GM23338 (cell line): ENCODE results near the gene TMEM62.

Source experiments
- CREB1 ChIP-seq: fragments of 250-450 bp; sonication (Bioruptor Pico); IDR thresholded peaks from 2 replicates; pipeline ENCODE4 v1.5.0; 2020; ENCODE audit warnings: low read depth, mild to moderate bottlenecking, moderate library complexity
- EZH2 ChIP-seq: fragments of 200-600 bp; sonication (generic); IDR thresholded peaks from one replicate; pipeline ENCODE4 v1.8.0; 2017; ENCODE audit warnings: antibody characterized with exemption, mild to moderate bottlenecking, low read depth; ENCODE audit not compliant: unreplicated experiment
- EZH2phosphoT487 ChIP-seq: fragments of 200-600 bp; sonication (generic); IDR thresholded peaks from one replicate; pipeline ENCODE4 v1.8.1; 2018; ENCODE audit warnings: antibody characterized with exemption; ENCODE audit not compliant: unreplicated experiment
- JUNB ChIP-seq: IDR thresholded peaks from one replicate; pipeline ENCODE4 v1.6.1; 2016; ENCODE audit warnings: antibody characterized with exemption; ENCODE audit not compliant: unreplicated experiment
- POLR2AphosphoS5 ChIP-seq: IDR thresholded peaks from 2 replicates; pipeline ENCODE4 v1.6.1; 2016; ENCODE audit warnings: antibody characterized with exemption, low read depth
- ZNF114 ChIP-seq: fragments of 250-450 bp; sonication (Bioruptor Pico); IDR thresholded peaks from 2 replicates; pipeline ENCODE4 v1.5.0; 2020; ENCODE audit warnings: mild to moderate bottlenecking, moderate library complexity
- TF ChIP-seq, protein P1 (sequence below), 2 experiments: fragments of 200-600 bp in 1 of 2; sonication (generic) in 1 of 2; conservative IDR thresholded peaks; 2 replicates each; pipeline versions ENCODE4 v1.5.1 to v1.6.1; 2016 to 2017; ENCODE audit warnings: antibody characterized with exemption in 2 of 2, low read depth in 2 of 2, mild to moderate bottlenecking in 2 of 2, moderate library complexity in 1 of 2
- TF ChIP-seq, protein P2 (sequence below): IDR thresholded peaks from one replicate; pipeline ENCODE4 v1.6.1; 2018; ENCODE audit warnings: antibody characterized with exemption; ENCODE audit not compliant: unreplicated experiment
- TF ChIP-seq, protein P3 (sequence below): IDR thresholded peaks from 2 replicates; pipeline ENCODE4 v1.6.1; 2016; ENCODE audit warnings: antibody characterized with exemption

DNA sequence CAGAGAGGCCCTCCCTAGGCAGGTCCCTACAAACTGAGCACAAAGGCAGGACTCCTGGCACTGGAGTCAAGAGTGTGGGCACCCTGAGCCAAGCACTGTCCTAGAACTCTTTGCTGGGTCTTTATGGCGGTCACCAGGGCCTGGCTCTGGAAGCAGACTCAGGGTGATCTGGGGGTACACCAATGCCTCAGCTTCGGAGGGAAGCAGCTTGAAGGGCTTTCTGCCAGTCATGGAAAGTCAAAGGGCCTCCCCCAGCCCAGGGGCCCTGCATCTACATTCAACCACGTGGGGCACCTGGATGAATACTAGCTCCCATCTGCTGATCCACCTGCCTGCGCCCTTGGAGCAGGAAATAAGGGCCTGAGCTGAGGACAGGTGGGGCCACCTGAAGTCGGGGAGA lies 80.1 kb downstream of the TMEM62 start:
- TF ChIP-seq, protein P1, sequence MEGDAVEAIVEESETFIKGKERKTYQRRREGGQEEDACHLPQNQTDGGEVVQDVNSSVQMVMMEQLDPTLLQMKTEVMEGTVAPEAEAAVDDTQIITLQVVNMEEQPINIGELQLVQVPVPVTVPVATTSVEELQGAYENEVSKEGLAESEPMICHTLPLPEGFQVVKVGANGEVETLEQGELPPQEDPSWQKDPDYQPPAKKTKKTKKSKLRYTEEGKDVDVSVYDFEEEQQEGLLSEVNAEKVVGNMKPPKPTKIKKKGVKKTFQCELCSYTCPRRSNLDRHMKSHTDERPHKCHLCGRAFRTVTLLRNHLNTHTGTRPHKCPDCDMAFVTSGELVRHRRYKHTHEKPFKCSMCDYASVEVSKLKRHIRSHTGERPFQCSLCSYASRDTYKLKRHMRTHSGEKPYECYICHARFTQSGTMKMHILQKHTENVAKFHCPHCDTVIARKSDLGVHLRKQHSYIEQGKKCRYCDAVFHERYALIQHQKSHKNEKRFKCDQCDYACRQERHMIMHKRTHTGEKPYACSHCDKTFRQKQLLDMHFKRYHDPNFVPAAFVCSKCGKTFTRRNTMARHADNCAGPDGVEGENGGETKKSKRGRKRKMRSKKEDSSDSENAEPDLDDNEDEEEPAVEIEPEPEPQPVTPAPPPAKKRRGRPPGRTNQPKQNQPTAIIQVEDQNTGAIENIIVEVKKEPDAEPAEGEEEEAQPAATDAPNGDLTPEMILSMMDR (conservative IDR thresholded peaks at IDR 0.05; ENCODE audit: low read depth in 2 of 2), result no peak
- no peak for TF ChIP-seq POLR2AphosphoS5
- TF ChIP-seq, protein P2, sequence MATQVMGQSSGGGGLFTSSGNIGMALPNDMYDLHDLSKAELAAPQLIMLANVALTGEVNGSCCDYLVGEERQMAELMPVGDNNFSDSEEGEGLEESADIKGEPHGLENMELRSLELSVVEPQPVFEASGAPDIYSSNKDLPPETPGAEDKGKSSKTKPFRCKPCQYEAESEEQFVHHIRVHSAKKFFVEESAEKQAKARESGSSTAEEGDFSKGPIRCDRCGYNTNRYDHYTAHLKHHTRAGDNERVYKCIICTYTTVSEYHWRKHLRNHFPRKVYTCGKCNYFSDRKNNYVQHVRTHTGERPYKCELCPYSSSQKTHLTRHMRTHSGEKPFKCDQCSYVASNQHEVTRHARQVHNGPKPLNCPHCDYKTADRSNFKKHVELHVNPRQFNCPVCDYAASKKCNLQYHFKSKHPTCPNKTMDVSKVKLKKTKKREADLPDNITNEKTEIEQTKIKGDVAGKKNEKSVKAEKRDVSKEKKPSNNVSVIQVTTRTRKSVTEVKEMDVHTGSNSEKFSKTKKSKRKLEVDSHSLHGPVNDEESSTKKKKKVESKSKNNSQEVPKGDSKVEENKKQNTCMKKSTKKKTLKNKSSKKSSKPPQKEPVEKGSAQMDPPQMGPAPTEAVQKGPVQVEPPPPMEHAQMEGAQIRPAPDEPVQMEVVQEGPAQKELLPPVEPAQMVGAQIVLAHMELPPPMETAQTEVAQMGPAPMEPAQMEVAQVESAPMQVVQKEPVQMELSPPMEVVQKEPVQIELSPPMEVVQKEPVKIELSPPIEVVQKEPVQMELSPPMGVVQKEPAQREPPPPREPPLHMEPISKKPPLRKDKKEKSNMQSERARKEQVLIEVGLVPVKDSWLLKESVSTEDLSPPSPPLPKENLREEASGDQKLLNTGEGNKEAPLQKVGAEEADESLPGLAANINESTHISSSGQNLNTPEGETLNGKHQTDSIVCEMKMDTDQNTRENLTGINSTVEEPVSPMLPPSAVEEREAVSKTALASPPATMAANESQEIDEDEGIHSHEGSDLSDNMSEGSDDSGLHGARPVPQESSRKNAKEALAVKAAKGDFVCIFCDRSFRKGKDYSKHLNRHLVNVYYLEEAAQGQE, result no peak
- TF ChIP-seq CREB1, result no peak
- TF ChIP-seq EZH2phosphoT487, result no peak
- TF ChIP-seq JUNB, result no peak
- TF ChIP-seq EZH2, result no peak
- TF ChIP-seq, protein P3, sequence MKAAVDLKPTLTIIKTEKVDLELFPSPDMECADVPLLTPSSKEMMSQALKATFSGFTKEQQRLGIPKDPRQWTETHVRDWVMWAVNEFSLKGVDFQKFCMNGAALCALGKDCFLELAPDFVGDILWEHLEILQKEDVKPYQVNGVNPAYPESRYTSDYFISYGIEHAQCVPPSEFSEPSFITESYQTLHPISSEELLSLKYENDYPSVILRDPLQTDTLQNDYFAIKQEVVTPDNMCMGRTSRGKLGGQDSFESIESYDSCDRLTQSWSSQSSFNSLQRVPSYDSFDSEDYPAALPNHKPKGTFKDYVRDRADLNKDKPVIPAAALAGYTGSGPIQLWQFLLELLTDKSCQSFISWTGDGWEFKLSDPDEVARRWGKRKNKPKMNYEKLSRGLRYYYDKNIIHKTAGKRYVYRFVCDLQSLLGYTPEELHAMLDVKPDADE, result no peak
- TF ChIP-seq ZNF114 (CRISPR knock-in tag), result no peak
